GM21447 (cell line): ENCODE measurements around the gene LENG1.

Source experiments
- ATAC-seq: cut with Tn5 transposase; IDR thresholded peaks from one replicate; pipeline ENCODE4 v1.9.1; 2021; ENCODE audit not compliant: unreplicated experiment

The LENG1 gene

GRCh38 chr19:54114340-54115108 is 45.0 kb downstream of the LENG1 start:
- peak; percentile 42 for ATAC-seq

DNA sequence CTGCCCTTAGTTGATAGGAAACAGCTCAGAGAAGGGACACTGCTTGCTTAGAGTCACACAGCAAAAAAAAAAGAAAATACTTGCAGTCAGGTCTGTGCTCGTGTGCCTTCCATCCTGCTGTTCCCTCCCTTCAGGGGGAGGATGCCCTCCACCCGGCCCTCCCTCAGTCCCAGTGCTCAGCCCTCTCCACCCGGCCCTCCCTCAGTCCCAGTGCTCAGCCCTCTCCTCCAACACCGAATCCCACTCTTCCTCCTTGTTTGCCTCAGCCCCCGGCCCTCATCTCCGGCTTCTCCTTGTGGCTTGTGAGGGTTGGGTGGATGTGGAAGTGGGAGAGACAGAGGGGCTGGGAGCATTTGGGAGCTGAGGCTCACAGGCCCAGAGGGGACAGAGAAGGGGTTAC is 49.9 kb downstream of the LENG1 start:
- ATAC-seq: no peak

GRCh38 chr19:54108496-54108895 is 51.0 kb downstream of the LENG1 start:
- ATAC-seq: no peak

DNA sequence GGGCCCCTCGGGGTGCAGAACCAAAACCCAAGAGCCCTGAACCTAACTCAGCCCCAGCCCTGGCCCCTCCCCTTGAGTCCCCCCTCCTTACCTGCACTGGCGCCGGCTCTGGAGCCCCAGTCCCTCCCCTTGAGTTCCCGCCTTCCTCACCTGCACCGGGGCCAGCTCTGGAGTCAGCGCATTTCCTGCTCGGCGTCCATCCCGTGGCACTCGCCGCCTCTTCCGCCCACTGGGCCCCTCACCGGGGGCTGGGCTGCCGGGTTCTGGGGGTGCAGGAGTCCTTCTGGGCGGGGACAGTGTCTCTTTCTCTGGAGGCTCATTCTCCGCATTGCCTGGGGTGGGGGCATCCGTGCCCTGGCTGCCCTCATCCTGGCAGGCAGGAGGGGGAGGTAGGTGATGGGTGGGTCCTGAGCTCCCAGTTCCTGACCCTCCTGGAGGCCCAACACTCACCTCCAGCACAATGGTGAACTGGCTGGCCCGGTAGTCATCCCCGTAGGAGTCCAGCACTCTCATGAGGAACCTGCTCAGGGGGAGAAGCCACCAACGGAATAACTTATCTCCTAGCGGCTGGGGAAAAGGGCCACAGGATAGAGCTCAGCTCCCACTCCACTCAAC is 51.5 kb downstream of the LENG1 start:
- ATAC-seq: no peak

DNA sequence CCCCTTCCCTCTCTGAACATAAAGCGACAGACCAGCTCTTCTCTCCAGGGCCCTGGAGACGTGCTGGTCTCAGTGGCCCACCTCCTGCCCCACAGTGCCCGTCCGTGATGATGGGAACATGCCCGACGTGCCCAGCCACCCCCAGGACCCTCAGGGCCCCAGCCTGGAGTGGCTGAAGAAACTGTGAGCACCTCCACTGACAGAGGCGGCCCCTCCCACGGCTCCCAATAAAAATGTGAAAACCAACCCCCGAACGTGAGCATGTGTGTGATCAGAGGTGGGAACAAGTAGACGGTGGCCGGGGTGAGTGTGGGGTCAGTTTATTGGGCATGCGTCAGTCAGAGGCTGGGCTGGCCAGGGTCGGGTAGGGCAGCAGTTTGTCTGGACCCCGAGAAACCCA is 52.8 kb downstream of the LENG1 start:
- no peak for ATAC-seq

GRCh38 chr19:54105796-54106195 is 53.7 kb downstream of the LENG1 start:
- ATAC-seq: no peak
